ENCODE measurements around the gene USP15.

Gene USP15

DNA sequence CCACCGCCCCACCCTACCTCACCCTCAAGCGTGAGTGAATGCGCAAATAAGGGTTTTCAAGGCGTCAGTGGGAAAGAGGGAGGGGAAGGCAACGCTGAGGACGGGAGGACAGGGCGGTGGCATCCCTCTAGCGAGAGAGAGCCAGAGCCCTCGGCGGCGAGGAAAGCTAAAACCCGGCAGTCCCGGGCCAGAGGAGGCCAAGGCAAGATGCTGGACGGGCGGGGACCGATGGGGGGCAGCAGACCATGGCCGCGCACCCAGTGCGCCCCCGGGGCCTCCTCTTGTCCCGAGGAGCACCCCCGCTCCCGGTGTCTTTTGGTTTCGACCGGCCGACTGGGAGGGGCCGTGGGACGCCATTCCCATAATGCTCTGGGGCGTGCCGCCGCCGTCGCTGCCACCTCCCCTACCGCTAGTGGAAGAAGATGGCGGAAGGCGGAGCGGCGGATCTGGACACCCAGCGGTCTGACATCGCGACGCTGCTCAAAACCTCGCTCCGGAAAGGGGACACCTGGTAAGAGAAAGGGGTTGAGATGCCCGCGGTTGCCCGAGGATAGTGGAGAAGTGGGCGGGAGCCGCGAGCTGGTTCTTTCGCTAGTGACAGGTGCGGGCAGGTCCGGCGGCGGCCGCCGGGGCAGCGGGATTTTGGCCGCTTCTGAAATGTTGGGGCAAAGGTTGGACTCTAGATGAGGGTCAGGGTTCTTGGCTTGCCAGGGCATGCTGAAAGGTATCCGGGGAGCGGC is at the start of gene USP15:
Gene USP15 (plus strand): TSS at position 412 of the 740 bp plus-strand sequence. CDS start 11 bp downstream, at position 423.
- DNase-seq (ENCODE audit: low read depth): peak; percentile 81

DNA sequence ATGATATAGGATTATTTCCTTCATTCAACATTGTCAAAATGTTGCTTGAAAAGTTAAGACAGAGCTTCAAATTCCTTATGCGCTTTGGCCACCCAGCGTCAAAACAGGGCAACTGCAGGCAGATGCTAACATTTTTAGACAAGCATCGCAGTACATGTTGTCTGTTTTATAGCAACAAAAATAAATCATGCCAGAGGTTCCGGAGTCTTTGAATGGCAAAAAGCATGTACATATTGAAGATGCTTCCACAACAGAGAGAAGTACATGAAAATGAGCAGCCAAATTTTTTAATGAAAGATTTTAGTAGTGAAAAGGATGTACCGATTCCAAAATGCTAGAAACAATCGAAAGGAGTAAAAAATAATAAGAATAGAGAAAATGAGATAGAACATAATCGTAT is 49.8 kb upstream of the USP15 start:
- DNase-seq (ENCODE audit: low read depth): no peak

DNA sequence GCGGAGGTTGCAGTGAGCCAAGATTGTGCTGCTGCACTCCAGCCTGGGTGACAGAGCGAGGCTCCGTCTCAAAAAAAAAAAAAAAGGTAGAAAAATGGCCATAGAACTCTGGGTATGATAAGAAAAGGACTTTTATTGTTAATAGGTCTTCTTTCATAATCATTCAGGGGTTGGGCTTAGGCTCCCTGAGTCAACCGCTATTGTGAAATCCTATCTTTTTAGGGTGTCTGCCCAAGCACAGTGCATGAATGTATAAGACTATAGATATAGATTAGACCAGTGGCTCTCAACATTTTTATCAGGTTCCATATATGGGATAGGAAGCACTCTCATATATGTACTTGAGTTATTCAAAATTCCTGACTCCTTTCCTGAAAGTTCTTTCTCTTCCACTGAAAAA is 48.7 kb upstream of the USP15 start:
- no peak for DNase-seq (ENCODE audit: low read depth)

DNA sequence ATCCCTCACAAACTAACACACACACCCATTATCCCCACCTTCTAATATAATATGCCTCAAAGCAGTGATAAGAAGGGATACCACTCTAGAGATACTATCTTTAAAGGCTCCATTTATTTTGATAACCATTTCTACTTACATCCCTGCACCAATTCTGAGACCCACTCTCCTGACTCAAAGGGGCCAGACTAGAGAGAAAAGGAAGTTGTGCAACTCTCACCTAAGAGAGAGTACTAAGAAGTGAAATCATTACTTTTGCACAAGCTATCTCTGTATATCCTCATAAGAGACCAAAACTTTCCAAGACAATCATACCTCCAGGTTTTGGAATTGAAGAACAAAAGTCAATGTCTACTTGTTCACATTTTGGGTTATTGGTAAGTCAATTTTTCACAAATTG is 45.4 kb upstream of the USP15 start:
- no peak for DNase-seq (ENCODE audit: low read depth)

DNA sequence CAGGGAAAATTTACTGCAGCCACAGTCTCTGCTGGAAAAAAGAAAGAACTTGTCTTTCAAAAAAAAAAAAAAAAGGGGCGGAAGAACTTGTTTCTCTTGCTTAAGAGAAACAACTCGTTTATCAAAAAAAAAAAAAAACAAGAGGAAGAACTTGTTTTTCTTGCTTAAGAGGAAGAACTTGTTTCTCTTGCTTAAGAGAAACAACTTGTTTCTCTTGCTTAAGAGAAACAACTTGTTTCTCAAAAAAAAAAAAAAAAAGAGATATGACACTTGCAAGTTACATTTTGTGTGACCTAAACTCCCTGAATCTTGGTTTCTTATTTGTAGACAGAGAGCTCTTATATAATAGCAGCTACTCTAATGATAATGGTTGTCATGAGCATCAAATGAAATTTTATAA is 44.7 kb upstream of the USP15 start:
- DNase-seq (ENCODE audit: low read depth): no peak

DNA sequence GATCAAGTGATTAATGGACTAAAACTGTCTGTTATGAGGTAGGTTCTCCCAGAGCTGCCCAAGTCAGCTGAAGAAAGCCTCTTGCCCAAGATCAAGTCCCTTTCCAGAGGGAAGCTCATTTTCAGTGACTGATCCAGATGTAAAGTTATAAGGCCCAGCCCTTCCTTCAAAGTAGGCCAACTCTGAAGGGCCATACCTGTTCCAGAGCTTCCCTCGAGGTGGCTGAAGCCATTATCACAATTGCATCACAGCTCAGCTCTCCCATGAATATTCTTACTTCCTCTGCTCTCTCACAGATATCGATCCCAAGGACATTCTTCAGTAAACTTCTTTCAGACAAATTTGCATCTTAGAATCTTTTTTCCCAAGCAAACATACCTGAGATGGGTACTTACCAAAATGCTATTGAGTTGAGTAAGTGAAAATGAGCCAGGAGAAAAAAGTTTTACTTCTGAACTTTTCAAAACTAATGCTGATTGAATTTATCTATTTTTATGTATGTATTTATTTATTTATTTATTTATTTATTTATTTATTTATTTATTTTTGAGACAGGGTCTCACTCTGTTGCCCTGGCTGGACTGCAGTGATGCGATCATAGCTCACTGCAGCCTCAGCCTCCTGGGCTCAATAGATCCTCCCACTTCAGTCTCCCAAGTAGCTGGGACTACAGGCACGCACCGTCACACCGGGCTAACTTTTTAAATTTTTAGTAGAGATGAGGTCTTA is 42.6 kb upstream of the USP15 start:
- DNase-seq (ENCODE audit: low read depth): no peak

DNA sequence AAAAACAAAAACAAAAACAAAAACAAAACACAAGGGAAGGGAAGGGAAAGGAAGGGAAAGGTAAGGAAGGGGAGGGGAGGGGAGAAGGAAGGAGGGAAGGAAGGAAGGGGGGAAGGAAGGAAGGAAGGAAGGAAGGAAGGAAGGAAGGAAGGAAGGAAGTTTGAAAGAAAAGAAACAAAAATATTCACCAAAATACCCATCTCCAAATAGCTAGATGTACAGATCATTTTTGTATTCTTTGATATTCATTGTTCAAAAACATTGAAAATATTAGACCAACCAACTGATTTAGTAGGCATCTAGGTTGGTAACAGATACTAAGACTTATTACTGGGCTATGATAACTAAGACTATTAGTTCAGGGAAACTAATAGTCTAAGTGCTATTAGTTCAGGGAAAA is 39.1 kb upstream of the USP15 start:
- DNase-seq (ENCODE audit: low read depth): no peak

DNA sequence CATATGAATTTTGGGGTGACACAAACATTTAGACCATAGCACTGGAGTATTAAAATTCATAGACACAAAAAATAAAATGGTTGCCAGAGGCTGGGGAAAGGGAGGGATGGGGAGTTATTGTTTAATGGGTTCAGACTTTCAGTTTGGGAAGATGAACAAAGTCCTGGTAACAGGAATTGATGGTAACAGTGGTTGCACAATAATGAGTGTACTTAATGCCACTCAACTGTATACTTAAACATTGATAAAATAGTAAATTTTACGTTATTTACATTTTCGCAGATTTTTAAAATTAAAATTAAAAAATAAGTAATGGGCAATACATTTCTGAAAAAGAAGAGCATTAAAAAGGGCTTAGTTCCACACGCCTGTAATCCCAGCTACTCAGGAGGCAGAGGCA is 35.6 kb upstream of the USP15 start:
- DNase-seq (ENCODE audit: low read depth): no peak

DNA sequence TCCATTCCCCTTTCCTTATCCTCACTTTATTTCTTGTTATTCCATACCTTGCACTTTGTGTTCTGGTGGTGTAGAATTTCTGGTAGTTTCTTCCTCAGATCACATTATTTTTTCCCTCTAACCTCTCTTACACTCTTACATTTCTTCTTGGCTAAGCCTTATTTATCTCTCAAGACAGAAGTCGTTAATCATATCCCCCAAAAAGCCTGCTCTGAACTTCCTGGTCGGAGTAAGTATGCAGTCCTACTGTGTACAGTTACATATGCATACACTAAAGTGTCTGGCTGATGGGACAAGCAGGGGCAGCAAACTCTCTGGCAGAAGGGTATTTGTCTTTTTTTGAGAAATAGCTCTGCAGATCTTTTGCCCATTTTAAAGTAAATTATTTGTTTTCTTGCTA is 33.1 kb upstream of the USP15 start:
- DNase-seq (ENCODE audit: low read depth): no peak

DNA sequence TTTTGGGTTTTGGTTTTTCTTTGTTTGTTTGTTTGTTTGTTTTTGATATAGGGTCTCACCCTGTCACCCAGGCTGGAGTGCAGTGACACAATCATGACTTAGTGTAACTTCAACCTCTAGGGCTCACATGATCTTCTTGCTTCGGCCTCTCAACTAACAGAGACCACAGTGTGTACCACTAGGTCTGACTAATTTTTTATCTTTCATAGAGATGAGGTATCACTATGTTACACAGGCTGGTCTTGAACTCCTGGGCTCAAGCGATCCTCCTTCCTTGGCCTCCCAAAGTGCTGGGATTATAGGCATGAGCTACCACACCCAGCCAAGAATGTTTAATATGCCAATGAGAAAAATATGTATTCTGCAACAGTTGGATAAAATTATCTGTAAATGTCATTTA is 29.6 kb upstream of the USP15 start:
- no peak for DNase-seq (ENCODE audit: low read depth)

DNA sequence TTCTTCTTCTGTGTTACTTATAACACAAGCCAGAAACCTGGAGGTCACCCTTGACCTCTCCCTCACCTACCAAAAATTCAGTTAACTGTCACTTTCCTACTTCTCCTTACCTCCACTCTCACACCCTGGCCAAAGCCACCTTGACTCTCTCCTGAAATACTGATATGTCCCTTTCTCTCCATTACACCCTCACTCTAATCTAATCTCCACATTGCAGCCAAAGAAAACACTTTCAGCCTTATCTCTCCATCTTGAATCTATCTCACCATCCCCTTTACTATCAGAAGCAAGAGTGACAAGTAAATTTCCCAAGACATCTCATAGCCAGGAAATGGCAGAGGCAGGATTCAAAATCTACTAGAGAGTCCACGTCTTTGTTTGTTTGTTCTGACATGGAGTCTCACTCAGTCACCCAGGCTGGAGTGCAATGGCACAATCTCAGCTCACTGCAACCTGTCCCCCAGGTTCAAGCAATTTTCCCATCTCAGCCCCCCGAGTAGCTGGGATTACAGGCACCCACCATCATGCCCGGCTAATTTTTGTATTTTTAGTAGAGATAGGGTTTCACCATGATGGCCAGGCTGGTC is 28.0 kb upstream of the USP15 start:
- no peak for DNase-seq (ENCODE audit: low read depth)

DNA sequence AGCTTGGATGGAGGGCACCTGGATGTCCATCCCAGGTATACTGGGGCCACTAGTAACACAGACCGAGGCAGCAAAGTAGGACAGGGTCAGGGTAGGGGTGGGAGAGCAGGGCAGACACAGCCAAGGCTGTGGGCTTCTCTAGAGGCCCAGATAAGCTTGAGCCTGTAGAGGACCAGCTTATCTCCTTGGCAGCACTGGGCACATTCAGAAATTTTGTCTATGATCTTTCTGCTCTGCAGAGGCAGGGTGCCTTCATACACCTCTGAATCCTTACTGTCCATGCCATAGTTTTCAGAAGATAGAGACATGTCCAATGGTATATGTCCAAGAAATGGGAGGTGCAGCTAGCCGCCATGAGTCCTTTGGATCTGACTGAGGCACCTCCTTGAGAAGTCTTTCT is 26.4 kb upstream of the USP15 start:
- DNase-seq (ENCODE audit: low read depth): no peak

DNA sequence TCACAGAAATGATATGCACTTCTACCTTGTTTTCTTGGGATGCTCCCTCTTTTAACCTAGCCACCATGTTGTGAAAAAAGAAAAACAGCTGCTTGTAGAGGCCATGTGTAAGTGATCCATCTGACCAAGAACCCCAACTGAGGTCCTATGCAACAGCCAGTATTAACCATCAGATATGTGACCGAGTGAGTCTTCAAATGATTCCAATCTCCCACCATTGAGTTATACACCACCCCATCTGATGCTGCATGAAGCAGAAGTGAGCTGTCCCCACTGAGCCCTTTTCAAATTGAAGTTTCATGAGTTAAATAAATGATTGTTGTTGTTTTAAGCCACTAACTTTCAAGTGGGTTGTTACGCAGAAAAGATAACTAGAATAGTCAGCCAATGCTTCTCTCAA is 20.6 kb upstream of the USP15 start:
- no peak for DNase-seq (ENCODE audit: low read depth)

DNA sequence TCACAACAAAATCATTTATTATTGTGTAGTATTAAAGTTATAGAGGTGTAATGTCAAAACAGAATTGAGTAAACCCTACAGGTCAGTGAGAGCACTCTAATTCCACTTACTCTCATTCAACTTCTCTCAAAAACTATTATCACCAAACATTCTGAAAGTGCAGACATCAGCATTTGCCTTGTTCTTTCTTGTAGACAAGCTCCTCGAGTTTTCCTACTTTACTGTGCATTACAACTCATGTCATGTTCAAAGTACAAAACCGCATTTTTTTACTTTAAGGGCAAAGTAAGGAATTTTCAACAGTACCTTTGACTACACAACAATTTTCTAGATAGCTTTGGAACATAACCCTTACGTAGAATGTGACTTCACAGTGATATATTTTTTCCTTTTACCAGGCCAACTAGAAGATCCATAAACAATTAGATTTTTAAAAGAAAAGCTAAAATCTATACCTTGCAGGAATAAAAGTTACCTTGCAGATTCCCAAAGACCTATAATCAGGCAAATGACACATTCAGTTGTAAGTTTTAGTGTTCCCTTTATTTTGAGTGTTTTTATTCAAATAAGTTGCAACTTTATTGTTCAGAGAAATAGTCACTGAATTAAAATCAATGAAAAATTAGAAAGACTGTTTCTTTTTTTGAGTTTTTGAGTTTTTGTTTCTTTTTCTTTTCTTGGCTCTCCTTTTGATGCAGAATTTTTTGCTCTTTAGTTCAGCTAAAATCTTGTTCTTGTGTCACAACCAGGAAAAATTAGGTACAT is 12.7 kb upstream of the USP15 start:
- DNase-seq (ENCODE audit: low read depth): no peak

DNA sequence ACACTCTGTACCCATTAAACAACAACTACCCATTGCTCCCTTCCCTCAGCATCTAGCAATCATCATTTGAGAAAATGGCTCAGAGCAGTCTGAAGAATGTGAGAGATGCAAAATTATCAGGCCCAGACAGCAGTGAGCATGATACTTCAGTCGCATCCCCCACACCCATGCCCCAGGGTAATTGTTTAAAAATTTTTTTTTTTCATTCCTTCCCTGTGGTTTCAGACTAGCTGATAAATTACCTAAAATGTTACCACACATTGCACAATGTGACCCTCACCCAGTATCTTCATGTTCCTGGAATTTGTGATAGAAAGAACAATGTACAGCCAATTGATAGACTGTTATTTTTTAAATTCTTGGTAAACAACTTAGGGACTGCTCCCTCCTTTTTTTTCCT is 11.3 kb upstream of the USP15 start:
- no peak for DNase-seq (ENCODE audit: low read depth)

DNA sequence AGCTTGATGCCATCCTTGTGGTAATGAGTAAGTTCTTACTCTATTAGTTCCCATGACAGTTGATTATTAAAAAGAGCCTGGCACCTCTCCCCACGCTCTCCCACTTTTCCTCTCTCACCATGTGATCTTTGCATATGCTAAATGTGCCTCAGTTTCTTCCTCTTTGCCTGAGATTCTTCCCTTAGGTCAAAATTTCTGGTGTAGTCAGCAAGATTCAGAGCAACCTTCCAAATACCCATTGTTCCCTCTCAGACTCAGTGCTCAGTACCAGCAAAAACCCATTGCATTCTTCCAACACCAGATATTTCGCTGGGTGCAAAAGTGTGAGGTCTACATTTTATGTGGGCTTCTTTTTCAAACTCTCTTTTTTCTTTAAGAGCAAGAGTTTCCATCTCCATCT is 10.8 kb upstream of the USP15 start:
- no peak for DNase-seq (ENCODE audit: low read depth)

DNA sequence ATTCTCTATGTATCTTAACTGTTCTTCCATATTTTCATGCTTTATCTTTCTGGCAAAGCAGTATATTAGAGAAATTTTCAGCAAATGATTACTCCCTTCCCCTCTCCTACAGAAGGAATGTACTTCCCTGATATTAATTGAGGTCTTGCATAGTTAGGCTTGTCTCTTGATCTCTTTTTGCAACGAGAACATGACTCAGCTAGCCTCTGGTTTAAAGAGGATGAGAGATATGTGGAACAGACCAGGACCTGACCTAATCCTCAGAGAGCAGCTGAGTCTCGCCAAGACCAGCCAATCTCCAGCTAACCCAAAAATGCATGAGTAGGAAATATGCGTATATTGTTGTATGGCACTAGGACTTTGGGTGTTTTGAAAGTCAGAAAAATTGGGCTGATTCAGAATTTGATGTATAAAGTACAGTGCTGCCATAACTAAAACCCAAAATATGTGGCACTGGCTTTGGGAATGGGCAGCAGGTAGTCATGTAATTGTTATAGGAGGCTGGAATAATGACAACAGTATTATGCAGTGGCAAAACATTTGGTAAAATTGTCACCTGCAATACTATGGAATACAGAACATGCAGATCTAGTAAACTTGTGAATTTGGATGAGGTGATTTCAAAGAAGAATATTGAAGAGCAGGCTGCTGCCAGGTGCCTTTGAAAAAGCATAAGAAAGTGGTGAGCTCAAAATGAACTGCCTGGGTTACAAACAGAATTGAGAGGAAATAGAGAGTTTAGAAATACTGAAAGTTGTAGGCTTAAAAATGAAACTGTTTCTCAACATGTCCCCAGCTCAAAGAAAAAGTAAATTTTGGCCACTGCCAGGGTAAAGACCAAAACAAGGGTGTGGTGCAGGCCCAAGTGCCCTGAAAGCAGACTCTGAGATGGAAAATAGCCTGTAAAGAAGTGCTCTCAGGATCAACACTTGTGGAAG is 9.3 kb upstream of the USP15 start:
- no peak for DNase-seq (ENCODE audit: low read depth)

DNA sequence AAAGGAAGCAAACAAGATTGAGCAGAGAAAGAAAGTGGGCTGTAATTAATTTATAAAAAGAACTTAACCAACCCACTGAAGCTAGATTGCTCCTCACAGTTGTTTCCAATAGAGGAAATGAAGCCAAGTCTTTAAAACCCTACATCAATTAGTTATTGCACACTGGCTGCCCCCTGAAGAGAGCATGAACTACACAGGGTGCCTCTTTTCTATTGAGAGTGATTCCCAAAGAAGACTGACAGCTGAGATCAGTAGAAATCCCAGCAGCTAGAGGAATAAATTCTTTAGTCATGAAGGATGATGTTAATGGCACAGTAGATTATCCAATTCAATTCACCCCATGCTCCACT is 8.6 kb upstream of the USP15 start:
- no peak for DNase-seq (ENCODE audit: low read depth)

DNA sequence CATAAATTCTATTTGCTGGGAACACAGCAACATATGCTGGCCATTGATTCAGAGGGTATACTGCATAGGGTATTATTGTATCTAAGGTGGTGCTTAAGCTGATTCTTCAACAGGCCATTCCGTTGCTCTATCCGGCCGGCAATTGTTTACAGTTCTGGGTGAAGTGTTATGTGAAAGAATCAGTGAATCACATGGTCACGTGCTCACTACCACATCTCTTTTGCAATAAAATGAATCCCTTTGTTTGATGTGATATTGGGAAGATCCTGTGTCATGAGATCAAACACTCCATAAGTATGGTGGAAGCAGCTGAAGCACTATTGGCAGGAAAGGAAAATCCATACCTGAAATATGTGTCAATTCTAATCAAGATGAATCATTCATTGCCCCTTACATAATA is 7.6 kb upstream of the USP15 start:
- DNase-seq (ENCODE audit: low read depth): no peak

DNA sequence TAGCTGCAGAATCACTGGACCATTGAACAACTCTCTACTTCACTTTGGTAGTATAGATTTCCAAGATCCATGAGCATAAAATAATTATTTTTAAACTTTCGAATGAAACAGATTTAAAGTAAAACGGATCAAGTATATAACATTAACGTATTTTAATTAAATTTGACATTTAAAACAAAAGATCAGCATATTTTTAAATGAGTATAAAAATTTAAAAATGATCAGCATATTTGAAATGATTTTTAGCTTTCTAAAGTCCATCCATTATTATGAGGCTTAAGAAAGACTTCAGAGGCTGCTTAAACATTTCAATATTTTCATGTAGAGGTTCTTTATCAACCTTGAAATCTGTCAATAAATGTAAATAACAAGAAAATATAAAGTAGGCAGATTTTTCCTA is 5.2 kb upstream of the USP15 start:
- no peak for DNase-seq (ENCODE audit: low read depth)

DNA sequence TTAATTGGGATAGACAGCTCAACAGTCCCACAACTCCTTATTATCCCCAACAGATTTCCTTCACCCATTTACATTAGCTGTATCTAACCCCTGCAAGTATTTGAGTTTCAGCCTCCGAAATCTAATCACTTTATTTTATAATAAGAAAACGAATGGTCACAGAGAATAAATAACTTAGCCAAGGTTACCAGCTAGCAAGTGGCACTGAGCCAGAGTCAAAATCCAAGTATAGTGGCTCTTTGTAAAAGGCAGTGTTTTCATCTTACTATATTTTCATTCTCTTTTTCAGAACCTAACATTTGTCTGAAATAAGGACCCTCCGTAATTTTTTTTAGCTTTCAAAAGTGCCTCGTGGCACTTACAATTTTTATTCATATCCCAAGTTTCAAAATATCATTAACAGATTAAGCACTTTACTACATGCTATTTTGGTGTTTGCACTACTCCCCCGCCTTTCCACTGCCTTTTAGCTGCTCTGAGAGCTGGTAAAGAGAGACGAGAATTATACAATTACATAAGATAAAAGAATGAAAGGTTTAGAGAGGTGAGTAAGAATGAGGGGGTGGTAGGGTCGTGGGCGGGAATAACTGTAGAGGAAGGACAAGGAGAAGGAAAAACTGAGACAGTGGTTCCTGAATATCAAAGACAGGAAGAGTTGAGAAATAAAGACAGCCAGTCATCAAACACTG is 3.7 kb upstream of the USP15 start:
- DNase-seq (ENCODE audit: low read depth): no peak
